Transverse colon (tissue), 4 donors: Measurements from ENCODE around the gene HERC4. TPM values are rescaled to one million over a fixed set of nuclear protein-coding genes. Genes with fewer than 3 reads are reported as not detected.

Experiments used
- DNase-seq: peaks from one replicate; pipeline ENCODE4 v3.0.0-alpha.2; 2019
- H3K27ac ChIP-seq, 4 donors: fragments of 200-600 bp; sonication (generic); 2 replicates each; pipeline ENCODE4 v1.5.1; 2016 to 2018; ENCODE audit warnings: inconsistent platforms in 4 of 4
- H3K27me3 ChIP-seq: fragments of 200-600 bp; sonication (generic); 2 replicates; pipeline ENCODE4 v1.5.1; 2017; ENCODE audit warnings: inconsistent platforms
- H3K36me3 ChIP-seq, 4 donors: fragments of 200-600 bp; sonication (generic); 2 replicates each; pipeline ENCODE4 v1.5.1; 2017 to 2019; ENCODE audit warnings: inconsistent platforms in 4 of 4
- H3K4me1 ChIP-seq, 4 donors: fragments of 200-600 bp; sonication (generic); 2 replicates each; pipeline ENCODE4 v1.5.1; 2017 to 2020; ENCODE audit warnings: inconsistent platforms in 4 of 4
- H3K4me3 ChIP-seq, 4 donors: fragments of 200-600 bp; sonication (generic); 1 replicate in 1 of 4; 2 replicates in 3 of 4; pipeline versions ENCODE4 v1.5.1 to v1.6.1; 2017 to 2019; ENCODE audit warnings: inconsistent platforms in 4 of 4
- H3K9me3 ChIP-seq, 2 donors: fragments of 200-600 bp; sonication (generic); 2 replicates each; pipeline ENCODE4 v1.5.1; 2017 to 2019; ENCODE audit warnings: inconsistent platforms in 2 of 2
- CTCF ChIP-seq, 5 experiments: fragments of 200-600 bp in 3 of 5; fragments of 450-650 bp in 2 of 5; sonication (generic) in 3 of 5; IDR thresholded peaks; 1 replicate in 2 of 5; 2 replicates in 3 of 5; pipeline ENCODE4 v1.5.1; 2016 to 2017; ENCODE audit warnings: antibody characterized with exemption in 5 of 5, inconsistent platforms in 3 of 5, mild to moderate bottlenecking in 2 of 5, moderate library complexity in 1 of 5
- EP300 ChIP-seq: sonication (generic); formaldehyde crosslinking; IDR thresholded peaks from one replicate; pipeline ENCODE4 v1.6.1; 2017; ENCODE audit warnings: antibody characterized with exemption, low read depth
- POLR2A ChIP-seq: fragments of 450-650 bp; IDR thresholded peaks from one replicate; pipeline ENCODE4 v1.6.1; 2016; ENCODE audit warnings: antibody characterized with exemption, mild to moderate bottlenecking, moderate library complexity
- POLR2AphosphoS5 ChIP-seq, 3 donors: sonication (generic); formaldehyde crosslinking; IDR thresholded peaks; one replicate each; pipeline ENCODE4 v1.6.1; 2016; ENCODE audit warnings: antibody characterized with exemption in 3 of 3
- WGBS, 2 donors: methylation state at CpG; one replicate each; pipeline ENCODE4 v1.1.5; 2018; ENCODE audit warnings: low coverage in 1 of 2; 5-methylcytosine and 5-hydroxymethylcytosine counted together
- in situ Hi-C, 4 donors: fragments of 200-750 bp; cut with MboI; loops; one replicate each; pipeline versions ENCODE4 v1.15.0 to v1.15.1; 2017; ENCODE audit warnings: low sequenced_read_pairs in 3 of 4, low pct_ligation_motif_present in 1 of 4, low pct_unique_long_range_greater_than_20kb in 1 of 4
- intact Hi-C: fragments of 100-400 bp; cut with DNase I; formaldehyde crosslinking; loops from one replicate; pipeline ENCODE4 v1.15.1; 2023; ENCODE audit warnings: low total_unique reads
- total RNA-seq, 4 donors: library from RNA; depleted of rRNA; stranded (reverse); fragments of >200 nt; gene quantifications; one replicate each; pipeline ENCODE4 v1.1.0, GENCODE V29; 2016

HERC4 gene
- total RNA-seq, 4 donors from 2014 or later: 32.0 to 154 (median 105) TPM

GRCh38 chr10:68092512-68092911, 17.4 kb upstream of the HERC4 start:
- Histone ChIP-seq H3K27me3 (peaks cover 4% of the 10 kb centered on the region), H3K4me3 (no peak overlapping the region), H3K9me3 (no peaks in the 10 kb centered on the region), H3K27ac (no peak overlapping the region), H3K4me1 (peaks cover 0 to 5% (median 1%) of the 10 kb centered on the region in 4 donors), H3K36me3 (no peaks in the 10 kb centered on the region)
- intact Hi-C loops (no loop called here), in situ Hi-C loops (no loop called here)
- WGBS, 2 donors: 91 to 93% methylated on average over 2 of the region's 2 CpGs
- TF ChIP-seq EP300 (no peak), POLR2A (no peak), CTCF (IDR thresholded peaks at IDR 0.05) (no peak), POLR2AphosphoS5 (IDR thresholded peaks at IDR 0.05) (no peak)
- DNase-seq: no peak

GRCh38 chr10:68090586-68090985, 15.5 kb upstream of the HERC4 start:
- H3K27me3 ChIP-seq: peaks cover 4% of the 10 kb centered on the region
- H3K4me1 ChIP-seq: no peaks in the 10 kb centered on the region
- H3K9me3 ChIP-seq: no peaks in the 10 kb centered on the region
- DNase-seq: no peak
- no peak overlapping the region for H3K4me3 ChIP-seq
- no peaks in the 10 kb centered on the region for H3K36me3 ChIP-seq
- H3K27ac ChIP-seq: no peak overlapping the region
- intact Hi-C loops: no loop called here
- TF ChIP-seq POLR2AphosphoS5 (IDR thresholded peaks at IDR 0.05) (no peak), EP300 (no peak), POLR2A (no peak), CTCF (IDR thresholded peaks at IDR 0.05) (no peak)
- in situ Hi-C loops: no loop called here
- WGBS, 2 donors: 78 to 82% methylated on average over 4 of the region's 4 CpGs

- intact Hi-C loops: no loop called here
- no peaks in the 10 kb centered on the region for H3K4me1 ChIP-seq
- in situ Hi-C loops: no loop called here
- no peaks in the 10 kb centered on the region for H3K9me3 ChIP-seq
- no peak for DNase-seq
- H3K36me3 ChIP-seq: no peaks in the 10 kb centered on the region
- peaks cover 4% of the 10 kb centered on the region for H3K27me3 ChIP-seq
- H3K4me3 ChIP-seq: no peak overlapping the region
- 47 to 58% methylated on average over 3 to 4 of the region's 4 CpGs for WGBS, 2 donors
- TF ChIP-seq POLR2A (no peak), CTCF (IDR thresholded peaks at IDR 0.05) (no peak), POLR2AphosphoS5 (IDR thresholded peaks at IDR 0.05) (no peak), EP300 (no peak)
- no peak overlapping the region for H3K27ac ChIP-seq
These were observed 13.7 kb upstream of the HERC4 start for GRCh38 chr10:68088740-68089139.

GRCh38 chr10:68087685-68088401, 12.8 kb upstream of the HERC4 start:
- in situ Hi-C loops (no loop called here), intact Hi-C loops (no loop called here)
- no peak overlapping the region for H3K27ac ChIP-seq
- H3K36me3 ChIP-seq: no peaks in the 10 kb centered on the region
- H3K9me3 ChIP-seq: no peaks in the 10 kb centered on the region
- TF ChIP-seq EP300 (no peak), CTCF (IDR thresholded peaks at IDR 0.05) (no peak), POLR2AphosphoS5 (IDR thresholded peaks at IDR 0.05) (no peak), POLR2A (no peak)
- 59% methylated on average over 2 of the region's 2 CpGs; no CpG with 5 or more reads in 1 of the 2 donors for WGBS, 2 donors
- no peaks in the 10 kb centered on the region for H3K4me1 ChIP-seq
- no peak overlapping the region for H3K4me3 ChIP-seq
- H3K27me3 ChIP-seq: peaks cover 4% of the 10 kb centered on the region
- DNase-seq: no peak
